ENCODE results near the gene UBAP2.
"Not testable (repeated sequence)": the region's sequence is repeated elsewhere in the genome, so short reads cannot be mapped to it uniquely, and the experiment has no call there.

The UBAP2 gene

GRCh38 chr9:34069831-34070230, 21.1 kb upstream of the UBAP2 start:
- no peak overlapping the region for H3K4me3 Mint-ChIP-seq
- no peaks in the 10 kb centered on the region for H3K9me3 Mint-ChIP-seq
- H3K36me3 Mint-ChIP-seq: no peaks in the 10 kb centered on the region
- no peaks in the 10 kb centered on the region for H3K27me3 Mint-ChIP-seq
- no peak overlapping the region for H3K27ac Mint-ChIP-seq
- no peak for ATAC-seq
- no peaks in the 10 kb centered on the region for H3K4me1 Mint-ChIP-seq

GRCh38 chr9:34065541-34065940, 16.9 kb upstream of the UBAP2 start:
- no peaks in the 10 kb centered on the region for H3K4me1 Mint-ChIP-seq
- H3K27ac Mint-ChIP-seq: no peak overlapping the region
- no peak for ATAC-seq
- no peaks in the 10 kb centered on the region for H3K36me3 Mint-ChIP-seq
- H3K9me3 Mint-ChIP-seq: no peaks in the 10 kb centered on the region
- H3K27me3 Mint-ChIP-seq: no peaks in the 10 kb centered on the region
- no peak overlapping the region for H3K4me3 Mint-ChIP-seq

- Mint-ChIP-seq H3K4me1 (no peaks in the 10 kb centered on the region), H3K36me3 (no peaks in the 10 kb centered on the region), H3K27me3 (no peaks in the 10 kb centered on the region), H3K9me3 (no peaks in the 10 kb centered on the region), H3K4me3 (no peak overlapping the region), H3K27ac (no peak overlapping the region)
- ATAC-seq: no peak
Observed at GRCh38 chr9:34059954-34060353, 11.3 kb upstream of the UBAP2 start.

- no peak for ATAC-seq
- Mint-ChIP-seq H3K4me3 (no peak overlapping the region), H3K36me3 (no peaks in the 10 kb centered on the region), H3K9me3 (no peaks in the 10 kb centered on the region), H3K4me1 (no peaks in the 10 kb centered on the region), H3K27ac (no peak overlapping the region), H3K27me3 (no peaks in the 10 kb centered on the region)
Observed at GRCh38 chr9:34059281-34059680, 10.6 kb upstream of the UBAP2 start.

GRCh38 chr9:34049630-34050384, 1.1 kb upstream of the UBAP2 start:
- no peak for ATAC-seq
- no peaks in the 10 kb centered on the region for H3K27me3 Mint-ChIP-seq
- no peaks in the 10 kb centered on the region for H3K9me3 Mint-ChIP-seq
- peak overlapping the region; percentile 95 for H3K27ac Mint-ChIP-seq
- no peaks in the 10 kb centered on the region for H3K36me3 Mint-ChIP-seq
- H3K4me3 Mint-ChIP-seq: peak overlapping the region; percentile 89
- H3K4me1 Mint-ChIP-seq: peaks cover 34% of the 10 kb centered on the region

GRCh38 chr9:34047864-34048726, 592 bp downstream of the UBAP2 start:
- peak overlapping the region; percentile 95 for H3K27ac Mint-ChIP-seq
- peak; percentile 58 for ATAC-seq
- no peaks in the 10 kb centered on the region for H3K27me3 Mint-ChIP-seq
- H3K4me1 Mint-ChIP-seq: peaks cover 32% of the 10 kb centered on the region
- H3K4me3 Mint-ChIP-seq: peak overlapping the region; percentile 89
- no peaks in the 10 kb centered on the region for H3K9me3 Mint-ChIP-seq
- H3K36me3 Mint-ChIP-seq: no peaks in the 10 kb centered on the region

- no peaks in the 10 kb centered on the region for H3K36me3 Mint-ChIP-seq
- no peaks in the 10 kb centered on the region for H3K27me3 Mint-ChIP-seq
- peak overlapping the region; percentile 37 for H3K4me3 Mint-ChIP-seq
- H3K4me1 Mint-ChIP-seq: peaks cover 28% of the 10 kb centered on the region
- no peak for ATAC-seq
- no peaks in the 10 kb centered on the region for H3K9me3 Mint-ChIP-seq
- no peak overlapping the region for H3K27ac Mint-ChIP-seq
Observed at GRCh38 chr9:34046784-34047379, 1.8 kb downstream of the UBAP2 start.

GRCh38 chr9:34045903-34046302, 2.8 kb downstream of the UBAP2 start:
- H3K27ac Mint-ChIP-seq: no peak overlapping the region
- no peaks in the 10 kb centered on the region for H3K27me3 Mint-ChIP-seq
- H3K36me3 Mint-ChIP-seq: no peaks in the 10 kb centered on the region
- no peak for ATAC-seq
- H3K4me3 Mint-ChIP-seq: no peak overlapping the region
- peaks cover 28% of the 10 kb centered on the region for H3K4me1 Mint-ChIP-seq
- no peaks in the 10 kb centered on the region for H3K9me3 Mint-ChIP-seq

- H3K27ac Mint-ChIP-seq, H3K9me3 Mint-ChIP-seq, H3K36me3 Mint-ChIP-seq, ATAC-seq, H3K4me3 Mint-ChIP-seq, H3K27me3 Mint-ChIP-seq: not testable (repeated sequence)
- peaks cover 16% of the 10 kb centered on the region for H3K4me1 Mint-ChIP-seq
Observed at GRCh38 chr9:34042074-34042473, 6.6 kb downstream of the UBAP2 start.

GRCh38 chr9:34038851-34039250, 9.8 kb downstream of the UBAP2 start:
- not testable (repeated sequence) for ATAC-seq, H3K4me3 Mint-ChIP-seq, H3K9me3 Mint-ChIP-seq, H3K27me3 Mint-ChIP-seq, H3K27ac Mint-ChIP-seq, H3K4me1 Mint-ChIP-seq
- H3K36me3 Mint-ChIP-seq: peaks cover 11% of the 10 kb centered on the region

GRCh38 chr9:34037626-34038025, 11.1 kb downstream of the UBAP2 start:
- H3K4me3 Mint-ChIP-seq: no peak overlapping the region
- no peak overlapping the region for H3K27ac Mint-ChIP-seq
- H3K9me3 Mint-ChIP-seq: no peaks in the 10 kb centered on the region
- H3K4me1 Mint-ChIP-seq: no peaks in the 10 kb centered on the region
- H3K36me3 Mint-ChIP-seq: peaks cover 17% of the 10 kb centered on the region
- no peak for ATAC-seq
- no peaks in the 10 kb centered on the region for H3K27me3 Mint-ChIP-seq

GRCh38 chr9:34036625-34037024, 12.1 kb downstream of the UBAP2 start:
- H3K4me3 Mint-ChIP-seq: no peak overlapping the region

GRCh38 chr9:34035656-34036055, 13.0 kb downstream of the UBAP2 start:
- ATAC-seq: no peak
- Mint-ChIP-seq H3K27me3 (no peaks in the 10 kb centered on the region), H3K4me3 (no peak overlapping the region), H3K27ac (no peak overlapping the region), H3K9me3 (no peaks in the 10 kb centered on the region), H3K4me1 (peaks cover 5% of the 10 kb centered on the region), H3K36me3 (peaks cover 30% of the 10 kb centered on the region)

More at GRCh38 chr9:34036625-34037024, 12.1 kb downstream of the UBAP2 start:
- no peak for ATAC-seq
- peaks cover 26% of the 10 kb centered on the region for H3K36me3 Mint-ChIP-seq
- H3K4me1 Mint-ChIP-seq: peaks cover 5% of the 10 kb centered on the region
- H3K9me3 Mint-ChIP-seq: no peaks in the 10 kb centered on the region
- H3K27ac Mint-ChIP-seq: no peak overlapping the region
- no peaks in the 10 kb centered on the region for H3K27me3 Mint-ChIP-seq

- ATAC-seq: no peak
- Mint-ChIP-seq H3K36me3 (peaks cover 30% of the 10 kb centered on the region), H3K9me3 (no peaks in the 10 kb centered on the region), H3K4me1 (peaks cover 5% of the 10 kb centered on the region), H3K27me3 (no peaks in the 10 kb centered on the region), H3K4me3 (no peak overlapping the region), H3K27ac (no peak overlapping the region)
Observed at GRCh38 chr9:34034698-34035065, 14.0 kb downstream of the UBAP2 start.

GRCh38 chr9:34032631-34033030, 16.1 kb downstream of the UBAP2 start:
- Mint-ChIP-seq H3K9me3 (no peaks in the 10 kb centered on the region), H3K27ac (no peak overlapping the region), H3K27me3 (no peaks in the 10 kb centered on the region), H3K4me3 (no peak overlapping the region), H3K4me1 (peaks cover 5% of the 10 kb centered on the region), H3K36me3 (peaks cover 23% of the 10 kb centered on the region)
- no peak for ATAC-seq

All from stimulated activated memory B cell treated with anti-CD40 and anti-IgM and Interleukin-4, amounts not matched to agents 10 μg/mL and 1 μg/mL and 100 μg/mL, for 72 hours (primary cell).